SU-DHL-6 (cell line): ENCODE measurements around the gene TLE1.

Experiments used
- H2AFZ ChIP-seq: fragments of 200-600 bp; sonication (generic); 2 replicates; pipeline ENCODE4 v1.6.1; 2014; ENCODE audit warnings: low read depth, mild to moderate bottlenecking, moderate library complexity, mixed read lengths, antibody characterized with exemption, low read length; ENCODE audit not compliant: severe bottlenecking
- H3F3A ChIP-seq: fragments of 200-600 bp; shearing (Covaris generic); 2 replicates; pipeline ENCODE4 v1.6.0; 2016; ENCODE audit warnings: antibody characterized with exemption, mild to moderate bottlenecking; ENCODE audit not compliant: insufficient read depth
- H3K27ac ChIP-seq: fragments of 200-600 bp; sonication (generic); 2 replicates; pipeline ENCODE4 v1.5.1; 2016; ENCODE audit warnings: low read depth, mild to moderate bottlenecking, low read length, moderate library complexity, mixed read lengths
- H3K27me3 ChIP-seq: fragments of 200-600 bp; sonication (generic), shearing (Covaris generic); 2 replicates; pipeline ENCODE4 v1.6.0; 2014; ENCODE audit warnings: mild to moderate bottlenecking, low read length
- H3K36me3 ChIP-seq: fragments of 200-600 bp; sonication (generic); 2 replicates; pipeline ENCODE4 v1.6.1; 2014; ENCODE audit warnings: mild to moderate bottlenecking, low read length, mixed read lengths
- H3K4me2 ChIP-seq: fragments of 300-600, 200-600 bp; shearing (Covaris generic), sonication (generic); 2 replicates; pipeline ENCODE4 v1.6.0; 2014; ENCODE audit warnings: low read length, low read depth, mild to moderate bottlenecking; ENCODE audit not compliant: poor library complexity, severe bottlenecking
- H3K4me3 ChIP-seq: fragments of 200-600 bp; sonication (generic); 2 replicates; pipeline ENCODE4 v1.5.1; 2014; ENCODE audit warnings: antibody characterized with exemption, low read length, mild to moderate bottlenecking, mixed read lengths; ENCODE audit not compliant: insufficient read depth, poor library complexity, severe bottlenecking
- H3K79me2 ChIP-seq: fragments of 200-600 bp; sonication (generic); 2 replicates; pipeline ENCODE4 v1.6.1; 2014; ENCODE audit warnings: mild to moderate bottlenecking, low read length, moderate library complexity; ENCODE audit not compliant: insufficient read depth
- H3K9ac ChIP-seq: fragments of 200-600 bp; sonication (generic); 2 replicates; pipeline ENCODE4 v1.7.0; 2014; ENCODE audit warnings: mild to moderate bottlenecking, low read length
- H3K9me2 ChIP-seq: fragments of 200-600 bp; sonication (generic); replicated peaks from 2 replicates; pipeline ENCODE4 v1.6.1; 2014; ENCODE audit warnings: low read length; ENCODE audit not compliant: insufficient read depth
- H3K9me3 ChIP-seq: fragments of 200-600 bp; sonication (generic); 2 replicates; pipeline ENCODE4 v1.6.1; 2014; ENCODE audit warnings: low read length, mixed read lengths; ENCODE audit not compliant: insufficient read depth
- H4K20me1 ChIP-seq: fragments of 200-600 bp; sonication (generic); 2 replicates; pipeline ENCODE4 v1.6.1; 2014; ENCODE audit warnings: low read depth, mild to moderate bottlenecking, antibody characterized with exemption, low read length, moderate library complexity, mixed read lengths
- EZH2phosphoT487 ChIP-seq: fragments of 200-600 bp; sonication (generic), shearing (Covaris generic); conservative IDR thresholded peaks from 2 replicates; pipeline ENCODE4 v1.6.1; 2018; ENCODE audit warnings: mild to moderate bottlenecking, antibody characterized with exemption, low read length, moderate library complexity, mixed read lengths
- TF ChIP-seq, protein P1 (sequence below): fragments of 200-600 bp; sonication (generic); IDR thresholded peaks from one replicate; pipeline ENCODE4 v1.5.1; 2017; ENCODE audit warnings: antibody characterized with exemption, mild to moderate bottlenecking, low read length, moderate library complexity; ENCODE audit not compliant: insufficient read depth, poor library complexity, severe bottlenecking

Gene TLE1

DNA sequence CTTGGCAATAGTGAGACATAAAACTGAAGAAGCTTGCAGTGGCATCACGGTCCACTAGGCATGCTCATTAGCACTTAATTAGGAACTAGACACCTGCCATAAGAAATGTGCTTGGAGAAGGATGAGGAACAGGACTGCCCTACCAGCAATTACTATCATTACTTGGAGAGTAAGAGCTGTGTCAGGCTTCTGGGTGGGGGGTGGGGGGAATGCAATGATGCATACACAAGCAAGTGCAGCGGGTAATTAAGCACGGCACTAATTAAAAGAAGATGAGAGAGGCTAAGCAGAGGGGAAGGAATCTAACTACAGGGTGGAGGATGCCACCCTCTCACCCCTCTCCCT is 53.1 kb downstream of the TLE1 start:
- H3K4me3 ChIP-seq = no peak overlapping the region

DNA sequence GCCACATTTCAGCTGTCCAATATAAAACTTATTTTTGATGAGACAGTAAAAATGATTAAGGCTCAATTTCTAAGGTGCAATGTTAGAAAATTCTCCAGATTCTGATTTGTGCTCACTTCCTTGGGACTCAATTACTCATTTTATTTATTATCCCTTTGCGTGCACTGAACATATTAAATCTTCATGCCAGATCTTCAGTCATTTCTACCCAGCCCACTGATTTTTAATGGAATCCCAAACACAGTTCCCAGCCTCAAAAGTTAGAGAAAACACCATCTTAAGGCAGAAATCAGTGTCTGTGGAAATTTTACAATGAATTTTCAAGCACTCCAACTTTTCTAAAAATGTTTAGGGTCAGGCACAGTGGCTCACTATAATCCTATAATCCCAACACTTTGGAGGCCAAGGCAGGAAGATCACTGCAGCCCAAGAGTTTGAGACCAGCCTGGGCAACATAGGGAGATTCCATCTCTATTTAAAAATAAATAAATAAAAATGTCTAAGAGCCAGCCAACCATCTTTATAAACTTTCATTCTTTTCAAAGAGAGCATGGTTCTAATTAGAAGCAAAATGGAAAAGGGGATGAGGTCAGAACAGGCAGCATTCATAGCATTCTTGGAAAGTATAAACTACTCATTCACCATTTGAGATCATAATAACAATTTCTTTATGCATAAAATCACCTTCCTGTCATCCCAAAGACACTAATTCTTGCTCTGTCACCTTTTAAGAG is 53.7 kb downstream of the TLE1 start:
- Histone ChIP-seq H3K36me3 (no peaks in the 10 kb centered on the region), H3K27ac (no peak overlapping the region), H2AFZ (no peak overlapping the region), H3F3A (no peaks in the 10 kb centered on the region), H3K9me2 (no peaks in the 10 kb centered on the region), H3K4me3 (no peak overlapping the region), H3K9ac (no peak overlapping the region), H3K79me2 (no peaks in the 10 kb centered on the region), H3K27me3 (no peaks in the 10 kb centered on the region), H3K9me3 (no peaks in the 10 kb centered on the region), H3K4me2 (no peak overlapping the region), H4K20me1 (no peaks in the 10 kb centered on the region)
- no peak for TF ChIP-seq EZH2phosphoT487
- TF ChIP-seq, protein P1, sequence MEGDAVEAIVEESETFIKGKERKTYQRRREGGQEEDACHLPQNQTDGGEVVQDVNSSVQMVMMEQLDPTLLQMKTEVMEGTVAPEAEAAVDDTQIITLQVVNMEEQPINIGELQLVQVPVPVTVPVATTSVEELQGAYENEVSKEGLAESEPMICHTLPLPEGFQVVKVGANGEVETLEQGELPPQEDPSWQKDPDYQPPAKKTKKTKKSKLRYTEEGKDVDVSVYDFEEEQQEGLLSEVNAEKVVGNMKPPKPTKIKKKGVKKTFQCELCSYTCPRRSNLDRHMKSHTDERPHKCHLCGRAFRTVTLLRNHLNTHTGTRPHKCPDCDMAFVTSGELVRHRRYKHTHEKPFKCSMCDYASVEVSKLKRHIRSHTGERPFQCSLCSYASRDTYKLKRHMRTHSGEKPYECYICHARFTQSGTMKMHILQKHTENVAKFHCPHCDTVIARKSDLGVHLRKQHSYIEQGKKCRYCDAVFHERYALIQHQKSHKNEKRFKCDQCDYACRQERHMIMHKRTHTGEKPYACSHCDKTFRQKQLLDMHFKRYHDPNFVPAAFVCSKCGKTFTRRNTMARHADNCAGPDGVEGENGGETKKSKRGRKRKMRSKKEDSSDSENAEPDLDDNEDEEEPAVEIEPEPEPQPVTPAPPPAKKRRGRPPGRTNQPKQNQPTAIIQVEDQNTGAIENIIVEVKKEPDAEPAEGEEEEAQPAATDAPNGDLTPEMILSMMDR = no peak

More for the DNA sequence above, 53.1 kb downstream of the TLE1 start:
- H3K27me3 ChIP-seq = no peaks in the 10 kb centered on the region
- H3K27ac ChIP-seq = no peak overlapping the region
- no peak for TF ChIP-seq EZH2phosphoT487
- TF ChIP-seq, protein P1 = no peak
- H3K9me3 ChIP-seq = no peaks in the 10 kb centered on the region
- no peak overlapping the region for H3K9ac ChIP-seq
- H3K4me2 ChIP-seq = no peak overlapping the region
- H3K79me2 ChIP-seq = no peaks in the 10 kb centered on the region
- no peaks in the 10 kb centered on the region for H3K36me3 ChIP-seq
- no peaks in the 10 kb centered on the region for H3K9me2 ChIP-seq
- H3F3A ChIP-seq = no peaks in the 10 kb centered on the region
- H4K20me1 ChIP-seq = no peaks in the 10 kb centered on the region
- H2AFZ ChIP-seq = no peak overlapping the region

DNA sequence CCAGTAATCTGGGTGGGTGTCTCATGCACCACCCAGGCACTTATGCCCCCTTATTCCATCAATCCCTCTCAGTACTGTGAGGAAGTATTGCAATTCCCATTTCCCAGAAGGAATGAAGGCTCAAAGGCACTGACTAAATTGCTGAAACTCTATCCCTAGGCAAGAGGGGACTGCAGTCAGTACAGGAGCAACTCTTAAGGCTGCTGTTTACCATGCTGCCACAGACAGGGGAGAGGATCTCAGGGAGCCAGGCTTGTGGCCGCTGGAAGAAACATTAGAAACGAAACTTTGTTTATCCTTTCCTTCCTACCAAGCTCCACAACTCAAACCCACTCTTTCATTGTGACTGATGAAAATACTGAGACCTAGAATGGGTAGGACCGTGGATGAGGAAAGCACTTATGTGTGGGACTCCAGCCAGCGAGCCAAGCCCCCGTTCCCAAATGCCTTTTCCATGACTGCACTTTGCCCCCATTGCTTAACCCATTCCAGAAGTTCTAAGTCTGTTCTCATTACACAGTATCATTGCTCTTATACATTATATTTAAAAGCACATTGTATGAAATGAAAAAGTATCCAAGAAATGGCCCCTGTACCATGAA is 54.3 kb downstream of the TLE1 start:
- TF ChIP-seq, protein P1 = no peak
- no peak for TF ChIP-seq EZH2phosphoT487
- no peak overlapping the region for H3K9ac ChIP-seq
- H3K27ac ChIP-seq = no peak overlapping the region
- H4K20me1 ChIP-seq = no peaks in the 10 kb centered on the region
- no peaks in the 10 kb centered on the region for H3F3A ChIP-seq
- no peak overlapping the region for H3K4me3 ChIP-seq
- H3K27me3 ChIP-seq = no peaks in the 10 kb centered on the region
- H3K9me3 ChIP-seq = no peaks in the 10 kb centered on the region
- H3K4me2 ChIP-seq = no peak overlapping the region
- H3K9me2 ChIP-seq = no peaks in the 10 kb centered on the region
- H3K79me2 ChIP-seq = no peaks in the 10 kb centered on the region
- no peak overlapping the region for H2AFZ ChIP-seq
- H3K36me3 ChIP-seq = no peaks in the 10 kb centered on the region
